H9 (cell line): ENCODE data around the gene IGFLR1. TPM values are rescaled to one million over a fixed set of nuclear protein-coding genes. Genes with fewer than 3 reads are reported as not detected.

Source experiments
- DNase-seq: peaks from one replicate; pipeline ENCODE4 v3.0.0-alpha.2; 2017
- H2AFZ ChIP-seq: one replicate; pipeline ENCODE4 v1.6.1; 2013; ENCODE audit warnings: mild to moderate bottlenecking, low read length, control low read depth, moderate library complexity
- H2AK5ac ChIP-seq: 2 replicates; pipeline ENCODE4 v1.6.1; 2013; ENCODE audit warnings: low read length, control low read depth, mixed read lengths; ENCODE audit not compliant: insufficient read length
- H2BK120ac ChIP-seq: one replicate; pipeline ENCODE4 v1.6.1; 2013; ENCODE audit warnings: low read depth, mild to moderate bottlenecking, low read length, control low read depth, inconsistent platforms; ENCODE audit not compliant: poor library complexity, severe bottlenecking
- H2BK12ac ChIP-seq: 2 replicates; pipeline ENCODE4 v1.6.1; 2013; ENCODE audit warnings: low read length, control low read depth, mixed read lengths, low read depth; ENCODE audit not compliant: insufficient read length
- H2BK15ac ChIP-seq: 2 replicates; pipeline ENCODE4 v1.6.1; 2013; ENCODE audit warnings: low read depth, low read length, control low read depth
- H2BK20ac ChIP-seq: one replicate; pipeline ENCODE4 v1.6.1; 2013; ENCODE audit warnings: low read depth, mild to moderate bottlenecking, low read length, control low read depth, inconsistent platforms; ENCODE audit not compliant: poor library complexity, severe bottlenecking
- H2BK5ac ChIP-seq: 2 replicates; pipeline ENCODE4 v1.6.1; 2013; ENCODE audit warnings: low read length, control low read depth, mixed read lengths; ENCODE audit not compliant: insufficient read length
- H3K14ac ChIP-seq: 2 replicates; pipeline ENCODE4 v1.6.1; 2013; ENCODE audit warnings: low read length, control low read depth; ENCODE audit not compliant: insufficient read depth
- H3K18ac ChIP-seq: 2 replicates; pipeline ENCODE4 v1.6.1; 2013; ENCODE audit warnings: low read depth, mild to moderate bottlenecking, mixed read lengths, low read length, control low read depth; ENCODE audit not compliant: insufficient read length
- H3K23ac ChIP-seq: 2 replicates; pipeline ENCODE4 v1.6.1; 2013; ENCODE audit warnings: low read length, control low read depth, mixed read lengths, low read depth; ENCODE audit not compliant: insufficient read length
- H3K23me2 ChIP-seq: 2 replicates; pipeline ENCODE4 v1.6.1; 2013; ENCODE audit warnings: low read depth, mild to moderate bottlenecking, mixed read lengths, low read length, control low read depth; ENCODE audit not compliant: insufficient read length, poor library complexity, severe bottlenecking
- H3K27ac ChIP-seq: 2 replicates; pipeline ENCODE4 v1.5.1; 2013; ENCODE audit warnings: low read length, control low read depth, mixed read lengths, low read depth; ENCODE audit not compliant: insufficient read length
- H3K27me3 ChIP-seq: 2 replicates; pipeline ENCODE4 v1.6.1; 2013; ENCODE audit warnings: low read length, control low read depth, inconsistent platforms; ENCODE audit not compliant: insufficient read depth
- H3K4ac ChIP-seq: 2 replicates; pipeline ENCODE4 v1.6.1; 2013; ENCODE audit warnings: low read depth, mild to moderate bottlenecking, control low read depth, inconsistent platforms, low read length, moderate library complexity
- H3K4me1 ChIP-seq: 2 replicates; pipeline ENCODE4 v1.6.1; 2013; ENCODE audit warnings: low read length, control low read depth, inconsistent platforms; ENCODE audit not compliant: insufficient read depth
- H3K4me2 ChIP-seq: 2 replicates; pipeline ENCODE4 v1.6.1; 2013; ENCODE audit warnings: low read length, control low read depth, mixed read lengths; ENCODE audit not compliant: insufficient read length, insufficient read depth
- H3K56ac ChIP-seq: 2 replicates; pipeline ENCODE4 v1.6.1; 2013; ENCODE audit warnings: low read depth, mild to moderate bottlenecking, mixed read lengths, low read length, control low read depth; ENCODE audit not compliant: insufficient read length
- H3K79me1 ChIP-seq: 2 replicates; pipeline ENCODE4 v1.6.1; 2013; ENCODE audit warnings: low read depth, mild to moderate bottlenecking, moderate library complexity, low read length, control low read depth, inconsistent platforms; ENCODE audit not compliant: insufficient read depth, poor library complexity, severe bottlenecking
- H3K79me2 ChIP-seq: 2 replicates; pipeline ENCODE4 v1.6.1; 2013; ENCODE audit warnings: low read length, control low read depth, inconsistent platforms; ENCODE audit not compliant: insufficient read depth
- H3K9ac ChIP-seq: 2 replicates; pipeline ENCODE4 v1.6.1; 2013; ENCODE audit warnings: low read length, control low read depth, mixed read lengths; ENCODE audit not compliant: insufficient read length; ENCODE audit errors: extremely low read depth
- H3K9me3 ChIP-seq: one replicate; pipeline ENCODE4 v1.6.1; 2013; ENCODE audit warnings: low read depth, low read length, inconsistent platforms; ENCODE audit not compliant: control insufficient read depth
- H3T11ph ChIP-seq: one replicate; pipeline ENCODE4 v1.6.1; 2013; ENCODE audit warnings: mild to moderate bottlenecking, low read length, control low read depth, inconsistent platforms
- H4K20me1 ChIP-seq: one replicate; pipeline ENCODE4 v1.6.1; 2013; ENCODE audit not compliant: control insufficient read depth, insufficient read length, insufficient read depth
- H4K5ac ChIP-seq: 2 replicates; pipeline ENCODE4 v1.6.1; 2013; ENCODE audit warnings: low read depth, mild to moderate bottlenecking, mixed read lengths, low read length, control low read depth; ENCODE audit not compliant: insufficient read length
- H4K8ac ChIP-seq: replicated peaks from 2 replicates; pipeline ENCODE4 v1.6.1; 2013; ENCODE audit warnings: low read length, control low read depth, mixed read lengths, low read depth; ENCODE audit not compliant: insufficient read length
- H4K91ac ChIP-seq: 2 replicates; pipeline ENCODE4 v1.6.1; 2013; ENCODE audit warnings: low read depth, mild to moderate bottlenecking, moderate library complexity, mixed read lengths, low read length, control low read depth; ENCODE audit not compliant: insufficient read length
- H3K27ac Mint-ChIP-seq, 3 experiments: 2 replicates in 2 of 3; 3 replicates in 1 of 3; pipeline ENCODE4 v1.8.0; 2020 to 2021; ENCODE audit warnings: mixed read lengths in 3 of 3, mild to moderate bottlenecking in 1 of 3, moderate library complexity in 1 of 3
- H3K27me3 Mint-ChIP-seq: 2 replicates; pipeline ENCODE4 v1.8.0; 2021; ENCODE audit warnings: low read depth, mild to moderate bottlenecking, moderate library complexity, mixed read lengths
- H3K36me3 Mint-ChIP-seq, 3 experiments: 2 replicates in 2 of 3; 3 replicates in 1 of 3; pipeline ENCODE4 v1.8.0; 2020 to 2021; ENCODE audit warnings: low read depth in 3 of 3, mixed read lengths in 3 of 3; ENCODE audit not compliant: insufficient read depth in 1 of 3
- H3K4me1 Mint-ChIP-seq, 2 experiments: 2 replicates each; pipeline ENCODE4 v1.8.0; 2020; ENCODE audit warnings: mixed read lengths in 2 of 2
- H3K4me3 Mint-ChIP-seq, 2 experiments: 2 replicates in 1 of 2; 3 replicates in 1 of 2; pipeline ENCODE4 v1.8.0; 2020 to 2021; ENCODE audit warnings: mild to moderate bottlenecking in 2 of 2, mixed read lengths in 2 of 2, moderate library complexity in 1 of 2
- H3K9me3 Mint-ChIP-seq, 2 experiments: 2 replicates in 1 of 2; 3 replicates in 1 of 2; pipeline ENCODE4 v1.8.0; 2020; ENCODE audit warnings: mild to moderate bottlenecking in 2 of 2, mixed read lengths in 2 of 2, moderate library complexity in 1 of 2
- CTCF ChIP-seq: fragments of 200-600 bp; sonication (generic); conservative IDR thresholded peaks from 3 replicates; pipeline ENCODE4 v1.8.0; 2021; ENCODE audit warnings: antibody characterized with exemption, mild to moderate bottlenecking
- WGBS: extraction: QIAGEN DNeasy Blood & Tissue Kit; methylation state at CpG from one replicate; pipeline ENCODE4 v1.1.7; 2013; ENCODE audit warnings: missing lambda C conversion rate, low lambda C conversion rate, mixed read lengths; ENCODE audit not compliant: insufficient read length; ENCODE audit errors: extremely low coverage; 5-methylcytosine and 5-hydroxymethylcytosine counted together
- total RNA-seq: library from RNA; stranded (reverse); gene quantifications from 2 replicates; pipeline ENCODE4 v1.2.1, GENCODE V29; 2021

IGFLR1 gene
- total RNA-seq, 1 experiment from 2014 or later = 2.9 TPM

GRCh38 chr19:35756377-35757230 lies 14.4 kb upstream of the IGFLR1 start, which contains the start of gene HSPB6:
Gene HSPB6, minus strand, starts transcription at chr19:35757029. Its CDS starts 21 bp downstream, at chr19:35757008.
- H2BK120ac ChIP-seq = no peak within 1 kb of the TSS
- no peak within 1 kb of the TSS for H2AK5ac ChIP-seq
- no peaks in the 10 kb centered on the region for H3K79me2 ChIP-seq
- WGBS = no CpG with 5 or more reads among the region's 52 CpGs
- no peak within 1 kb of the TSS for H3K56ac ChIP-seq
- H4K20me1 ChIP-seq = no peaks in the 10 kb centered on the region
- no peak within 1 kb of the TSS for H4K91ac ChIP-seq
- peaks cover 15% of the 10 kb centered on the region for H3K23me2 ChIP-seq
- H3K23ac ChIP-seq = no peak within 1 kb of the TSS
- H3K18ac ChIP-seq = no peak within 1 kb of the TSS
- H2BK5ac ChIP-seq = no peak within 1 kb of the TSS
- no peaks in the 10 kb centered on the region for H3K27me3 ChIP-seq
- no peak within 1 kb of the TSS for H2BK20ac ChIP-seq
- Mint-ChIP-seq H3K27me3 (peaks cover 7% of the 10 kb centered on the region), H3K9me3 (no peaks in the 10 kb centered on the region), H3K36me3 (peaks cover 0 to 21% (median 18%) of the 10 kb centered on the region in 3 experiments; a peak in 5 of 7 replicates), H3K4me1 (peaks cover 12 to 23% of the 10 kb centered on the region in 2 experiments), H3K27ac (peak within 1 kb of the TSS; percentile 68 to 87 (median 86); a peak in 5 of 7 replicates), H3K4me3 (peak within 1 kb of the TSS; percentile 91 to 95)
- no peak within 1 kb of the TSS for H3K27ac ChIP-seq
- H2BK15ac ChIP-seq = no peak within 1 kb of the TSS
- peak; percentile 54 for DNase-seq
- H3T11ph ChIP-seq = no peak within 1 kb of the TSS
- no peaks in the 10 kb centered on the region for H3K9me3 ChIP-seq
- no peaks in the 10 kb centered on the region for H3K79me1 ChIP-seq
- H3K4me1 ChIP-seq = no peaks in the 10 kb centered on the region
- H3K14ac ChIP-seq = peak within 1 kb of the TSS; percentile 73
- H4K5ac ChIP-seq = no peak within 1 kb of the TSS
- no peak within 1 kb of the TSS for H3K4ac ChIP-seq
- no peak within 1 kb of the TSS for H4K8ac ChIP-seq
- H2BK12ac ChIP-seq = no peak within 1 kb of the TSS
- H2AFZ ChIP-seq = no peak within 1 kb of the TSS
- peak within 1 kb of the TSS; percentile 43 for H3K4me2 ChIP-seq
- no peak for TF ChIP-seq CTCF
- H3K9ac ChIP-seq = no peak within 1 kb of the TSS
